ENCODE results near the gene CCDC192.

- TF ChIP-seq CTCF (IDR thresholded peaks at IDR 0.05) (no peak), POLR2A (IDR thresholded peaks at IDR 0.05) (no peak)
Measured at GRCh38 chr5:127947941-127948340, 244.8 kb downstream of the CCDC192 start.
